Panc1 (cell line): ENCODE data around the gene SFXN3.

Experiments used
- REST ChIP-seq, 2 experiments: IDR thresholded peaks; 2 replicates each; pipeline ENCODE4 v1.6.1; 2011 to 2012; ENCODE audit warnings: low read depth in 2 of 2, control low read depth in 1 of 2, low read length in 1 of 2, mild to moderate bottlenecking in 1 of 2, moderate library complexity in 1 of 2; ENCODE audit not compliant: insufficient read depth in 1 of 2
- TF ChIP-seq, protein P1 (sequence below): fragments of 450-650 bp; IDR thresholded peaks from 2 replicates; pipeline ENCODE4 v1.5.1; 2017; ENCODE audit warnings: mild to moderate bottlenecking

- TF ChIP-seq, protein P1, sequence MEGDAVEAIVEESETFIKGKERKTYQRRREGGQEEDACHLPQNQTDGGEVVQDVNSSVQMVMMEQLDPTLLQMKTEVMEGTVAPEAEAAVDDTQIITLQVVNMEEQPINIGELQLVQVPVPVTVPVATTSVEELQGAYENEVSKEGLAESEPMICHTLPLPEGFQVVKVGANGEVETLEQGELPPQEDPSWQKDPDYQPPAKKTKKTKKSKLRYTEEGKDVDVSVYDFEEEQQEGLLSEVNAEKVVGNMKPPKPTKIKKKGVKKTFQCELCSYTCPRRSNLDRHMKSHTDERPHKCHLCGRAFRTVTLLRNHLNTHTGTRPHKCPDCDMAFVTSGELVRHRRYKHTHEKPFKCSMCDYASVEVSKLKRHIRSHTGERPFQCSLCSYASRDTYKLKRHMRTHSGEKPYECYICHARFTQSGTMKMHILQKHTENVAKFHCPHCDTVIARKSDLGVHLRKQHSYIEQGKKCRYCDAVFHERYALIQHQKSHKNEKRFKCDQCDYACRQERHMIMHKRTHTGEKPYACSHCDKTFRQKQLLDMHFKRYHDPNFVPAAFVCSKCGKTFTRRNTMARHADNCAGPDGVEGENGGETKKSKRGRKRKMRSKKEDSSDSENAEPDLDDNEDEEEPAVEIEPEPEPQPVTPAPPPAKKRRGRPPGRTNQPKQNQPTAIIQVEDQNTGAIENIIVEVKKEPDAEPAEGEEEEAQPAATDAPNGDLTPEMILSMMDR = no peak
- no peak for TF ChIP-seq REST (IDR thresholded peaks at IDR 0.05; ENCODE audit: insufficient read depth in 1 of 2, low read depth in 2 of 2, low read length in 1 of 2)
Measured at GRCh38 chr10:101006593-101007098, 24.4 kb upstream of the SFXN3 start.
